Activated CD8-positive, alpha-beta T cell treated with anti-CD3 and anti-CD28 coated beads, Interleukin-2, amount 10 ng/mL, durations not matched to agents 7 days and 5 days (primary cell): ENCODE measurements around the gene COX6B1. TPM values are rescaled to one million over a fixed set of nuclear protein-coding genes. Genes with fewer than 3 reads are reported as not detected.

Experiments used
- ATAC-seq: fragments of 150-1000 bp; cut with Tn5 transposase; one replicate; pipeline ENCODE4 v1.10.0; 2021; ENCODE audit warnings: moderate library complexity
- CTCF ChIA-PET: fragments of 350-600 bp; sonication (Branson Sonifier 250); formaldehyde crosslinking; loops from one replicate; lab custom pipeline; 2021; ENCODE audit warnings: antibody characterized with exemption; lab: Charles Lee
- POLR2A ChIA-PET: fragments of 350-600 bp; sonication (Branson Sonifier 250); formaldehyde crosslinking; loops from one replicate; lab custom pipeline; 2021; ENCODE audit warnings: antibody characterized with exemption; lab: Charles Lee
- DNase-seq: peaks from one replicate; pipeline ENCODE4 v3.0.0-alpha.2; 2020
- H3K27ac Mint-ChIP-seq: one replicate; pipeline ENCODE4 v1.8.0; 2021; ENCODE audit warnings: mild to moderate bottlenecking, mixed read lengths
- H3K27me3 Mint-ChIP-seq: one replicate; pipeline ENCODE4 v1.8.0; 2021; ENCODE audit warnings: low read depth, mixed read lengths
- H3K36me3 Mint-ChIP-seq: one replicate; pipeline ENCODE4 v1.8.0; 2021; ENCODE audit warnings: low read depth, mixed read lengths
- H3K4me1 Mint-ChIP-seq: one replicate; pipeline ENCODE4 v1.8.0; 2021; ENCODE audit warnings: low read depth, mixed read lengths
- H3K4me3 Mint-ChIP-seq: one replicate; pipeline ENCODE4 v1.8.0; 2021; ENCODE audit warnings: mild to moderate bottlenecking, mixed read lengths
- H3K9me3 Mint-ChIP-seq: one replicate; pipeline ENCODE4 v1.8.0; 2022; ENCODE audit warnings: mixed read lengths; ENCODE audit not compliant: insufficient read depth
- total RNA-seq, 2 experiments: library from RNA; stranded (reverse); gene quantifications; one replicate each; pipeline ENCODE4 v1.2.3, GENCODE V29; 2021

Gene COX6B1
- total RNA-seq, 2 experiments from 2014 or later, result 471 to 518 TPM

DNA sequence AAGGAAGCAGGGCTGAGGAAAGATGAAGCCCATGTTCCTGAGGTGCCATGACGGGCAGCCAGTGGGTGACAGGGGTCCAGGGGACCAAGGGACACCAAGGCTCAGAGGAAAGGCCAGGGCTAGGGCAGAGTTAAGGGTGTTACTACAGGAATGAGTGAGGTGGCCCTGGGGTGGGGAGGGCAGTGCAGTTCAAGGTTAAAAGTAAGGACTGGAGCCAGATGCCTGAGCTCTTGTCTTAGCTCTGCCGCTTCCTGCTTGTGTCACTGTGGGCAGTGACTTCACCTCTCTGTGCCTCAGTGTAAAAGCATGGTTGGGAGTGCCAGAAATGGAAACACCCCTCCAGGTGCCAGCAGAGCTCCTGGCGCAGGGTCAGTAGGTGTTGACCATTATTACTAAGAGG is 11.5 kb upstream of the COX6B1 start:
- Mint-ChIP-seq H3K4me1 (peaks cover 8% of the 10 kb centered on the region), H3K36me3 (peaks cover 43% of the 10 kb centered on the region), H3K9me3 (no peaks in the 10 kb centered on the region), H3K27me3 (no peaks in the 10 kb centered on the region), H3K4me3 (no peak overlapping the region), H3K27ac (no peak overlapping the region)
- DNase-seq (no peak), ATAC-seq (no peak)
- ChIA-PET CTCF (no interaction called here), POLR2A (no interaction called here)

GRCh38 chr19:35637165-35637564 is 11.0 kb upstream of the COX6B1 start:
- CTCF ChIA-PET, result no interaction called here
- Mint-ChIP-seq H3K27me3 (no peaks in the 10 kb centered on the region), H3K4me1 (peaks cover 13% of the 10 kb centered on the region)

DNA sequence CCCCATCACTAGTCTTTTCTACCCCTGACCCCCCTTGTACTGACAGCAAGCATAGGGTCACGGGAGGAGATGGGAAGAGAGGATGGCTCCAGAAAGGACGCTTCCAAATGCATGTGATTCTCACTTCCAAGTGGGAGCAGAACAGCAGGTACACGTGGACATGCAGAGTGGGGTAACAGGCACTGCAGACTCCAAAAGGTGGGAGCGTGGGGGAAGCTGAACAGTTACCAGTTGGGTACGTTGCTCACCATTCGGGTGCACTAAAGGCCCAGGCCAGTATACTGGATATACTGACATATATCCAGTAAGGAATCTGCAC is 8.8 kb upstream of the COX6B1 start:
- ATAC-seq, result no peak
- no peak overlapping the region for H3K27ac Mint-ChIP-seq
- POLR2A ChIA-PET, result interaction anchor here (1.0 kb wide), 1 partner anchor 9 kb away, joined by 3 read pairs; the partner anchor contains the start of gene COX6B1

More at GRCh38 chr19:35637165-35637564, 11.0 kb upstream of the COX6B1 start:
- no peak for ATAC-seq
- H3K36me3 Mint-ChIP-seq, result peaks cover 38% of the 10 kb centered on the region
- no peaks in the 10 kb centered on the region for H3K9me3 Mint-ChIP-seq
- POLR2A ChIA-PET, result interaction anchor here (1.2 kb wide), 1 partner anchor 24 kb away, joined by 5 read pairs; no protein-coding TSS in a partner anchor
- no peak overlapping the region for H3K4me3 Mint-ChIP-seq
- DNase-seq, result no peak
- no peak overlapping the region for H3K27ac Mint-ChIP-seq

GRCh38 chr19:35639863-35640262 is 8.3 kb upstream of the COX6B1 start:
- H3K27ac Mint-ChIP-seq, result peak overlapping the region; percentile 12
- peaks cover 20% of the 10 kb centered on the region for H3K36me3 Mint-ChIP-seq
- POLR2A ChIA-PET, result interaction anchor here (1.0 kb wide), 1 partner anchor 8 kb away, joined by 3 read pairs; the partner anchor contains the start of gene COX6B1
- DNase-seq (no peak), ATAC-seq (no peak)
- no peaks in the 10 kb centered on the region for H3K9me3 Mint-ChIP-seq
- no peaks in the 10 kb centered on the region for H3K27me3 Mint-ChIP-seq
- CTCF ChIA-PET, result no interaction called here
- peaks cover 28% of the 10 kb centered on the region for H3K4me1 Mint-ChIP-seq
- H3K4me3 Mint-ChIP-seq, result no peak overlapping the region

More for the DNA sequence above, 8.8 kb upstream of the COX6B1 start:
- DNase-seq, result no peak
- no peak overlapping the region for H3K4me3 Mint-ChIP-seq
- CTCF ChIA-PET, result no interaction called here
- H3K27me3 Mint-ChIP-seq, result no peaks in the 10 kb centered on the region
- peaks cover 23% of the 10 kb centered on the region for H3K36me3 Mint-ChIP-seq
- peaks cover 23% of the 10 kb centered on the region for H3K4me1 Mint-ChIP-seq
- H3K9me3 Mint-ChIP-seq, result no peaks in the 10 kb centered on the region

DNA sequence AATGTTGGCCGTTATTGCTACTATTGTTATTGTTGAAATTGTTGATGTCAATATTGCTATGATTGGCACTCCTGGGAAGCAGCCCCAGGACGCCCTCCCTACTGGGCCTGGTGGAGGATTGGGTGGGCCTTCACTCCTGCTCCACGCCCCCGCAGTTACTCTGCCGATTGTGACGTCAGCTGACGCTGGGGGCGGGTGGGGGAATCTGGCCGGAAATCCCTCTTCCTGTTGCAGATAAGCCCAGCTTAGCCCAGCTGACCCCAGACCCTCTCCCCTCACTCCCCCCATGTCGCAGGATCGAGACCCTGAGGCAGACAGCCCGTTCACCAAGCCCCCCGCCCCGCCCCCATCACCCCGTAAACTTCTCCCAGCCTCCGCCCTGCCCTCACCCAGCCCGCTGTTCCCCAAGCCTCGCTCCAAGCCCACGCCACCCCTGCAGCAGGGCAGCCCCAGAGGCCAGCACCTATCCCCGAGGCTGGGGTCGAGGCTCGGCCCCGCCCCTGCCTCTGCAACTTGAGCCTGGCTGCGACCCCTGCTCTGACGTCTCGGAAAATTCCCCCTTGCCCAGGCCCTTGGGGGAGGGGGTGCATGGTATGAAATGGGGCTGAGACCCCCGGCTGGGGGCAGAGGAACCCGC is 6.5 kb upstream of the COX6B1 start, which contains the start of gene ETV2:
TSS of gene ETV2 (plus strand) at position 231 of the 637 bp plus-strand sequence. CDS start 716 bp downstream, outside the sequence.
- no peak for ATAC-seq
- POLR2A ChIA-PET, result interaction anchor here (0.9 kb wide), 1 partner anchor 115 kb away, joined by 3 read pairs; the partner anchor contains the start of gene HSPB6
- H3K4me1 Mint-ChIP-seq, result peaks cover 40% of the 10 kb centered on the region
- peak; percentile 77 for DNase-seq
- peak within 1 kb of the TSS; percentile 78 for H3K4me3 Mint-ChIP-seq
- H3K9me3 Mint-ChIP-seq, result no peaks in the 10 kb centered on the region
- CTCF ChIA-PET, result interaction anchor here (3.2 kb wide), 1 partner anchor 10 kb away, joined by 10 read pairs; no protein-coding TSS in a partner anchor
- no peaks in the 10 kb centered on the region for H3K27me3 Mint-ChIP-seq
- peak within 1 kb of the TSS; percentile 90 for H3K27ac Mint-ChIP-seq
- peaks cover 11% of the 10 kb centered on the region for H3K36me3 Mint-ChIP-seq

- ATAC-seq (no peak), DNase-seq (no peak)
- POLR2A ChIA-PET, result interaction anchor here (0.7 to 1.8 kb wide), 4 partner anchors 10 to 561 kb away, joined by 3 to 10 read pairs (median 5); partner anchors contain the start of genes HAUS5 and HSPB6
- CTCF ChIA-PET, result interaction anchor here (3.2 kb wide), 1 partner anchor 11 kb away, joined by 10 read pairs; no protein-coding TSS in a partner anchor
- Mint-ChIP-seq H3K4me1 (peaks cover 42% of the 10 kb centered on the region), H3K36me3 (peaks cover 4% of the 10 kb centered on the region), H3K27ac (peak overlapping the region; percentile 90), H3K27me3 (no peaks in the 10 kb centered on the region), H3K9me3 (no peaks in the 10 kb centered on the region), H3K4me3 (peak overlapping the region; percentile 78)
Observed at GRCh38 chr19:35642312-35642711, 5.8 kb upstream of the COX6B1 start.

DNA sequence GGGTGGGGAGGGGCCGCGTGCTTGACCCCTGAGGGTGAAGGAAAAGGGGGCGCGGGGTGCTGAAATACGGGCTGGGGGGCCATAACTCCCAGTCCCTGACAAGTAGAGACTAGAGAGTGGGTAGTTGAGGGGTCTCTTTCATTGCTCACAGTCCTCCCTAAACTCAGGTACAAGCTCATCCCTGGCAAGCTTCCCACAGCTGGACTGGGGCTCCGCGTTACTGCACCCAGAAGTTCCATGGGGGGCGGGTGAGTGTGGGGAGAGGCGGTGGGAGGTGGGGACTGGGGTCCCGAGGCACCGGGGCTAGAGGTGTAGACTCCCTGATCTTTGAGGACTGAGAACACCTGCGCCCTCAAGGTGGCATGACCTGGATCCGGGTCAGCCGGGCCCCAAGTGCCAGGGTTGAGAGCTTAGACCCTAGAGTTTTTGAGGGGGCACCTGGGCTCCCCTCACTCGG is 5.3 kb upstream of the COX6B1 start:
- ChIA-PET CTCF (interaction anchor here (0.6 to 3.2 kb wide), 2 partner anchors 12 to 411 kb away, joined by 3 to 10 read pairs; partner anchors contain the start of gene THAP8), POLR2A (interaction anchor here (0.7 to 1.8 kb wide), 5 partner anchors 11 to 562 kb away, joined by 3 to 10 read pairs (median 5); partner anchors contain the start of genes HAUS5 and HSPB6)
- Mint-ChIP-seq H3K4me3 (peak overlapping the region; percentile 78), H3K4me1 (peaks cover 44% of the 10 kb centered on the region), H3K27ac (peak overlapping the region; percentile 90), H3K9me3 (no peaks in the 10 kb centered on the region), H3K27me3 (no peaks in the 10 kb centered on the region), H3K36me3 (peaks cover 4% of the 10 kb centered on the region)
- ATAC-seq, result no peak
- DNase-seq, result peak; percentile 27

GRCh38 chr19:35643255-35644205 is 4.6 kb upstream of the COX6B1 start:
- Mint-ChIP-seq H3K27ac (peak overlapping the region; percentile 90), H3K4me3 (peak overlapping the region; percentile 78), H3K9me3 (no peaks in the 10 kb centered on the region), H3K36me3 (peaks cover 3% of the 10 kb centered on the region), H3K27me3 (no peaks in the 10 kb centered on the region), H3K4me1 (peaks cover 44% of the 10 kb centered on the region)
- ATAC-seq (peak; percentile 48), DNase-seq (peak; percentile 88)
- CTCF ChIA-PET, result interaction anchor here (0.6 to 3.2 kb wide), 5 partner anchors 12 to 485 kb away, joined by 3 to 10 read pairs (median 4); partner anchors contain the start of gene THAP8
- POLR2A ChIA-PET, result interaction anchor here (0.7 to 1.8 kb wide), 6 partner anchors 11 to 562 kb away, joined by 3 to 10 read pairs (median 4); partner anchors contain the start of gene HAUS5

DNA sequence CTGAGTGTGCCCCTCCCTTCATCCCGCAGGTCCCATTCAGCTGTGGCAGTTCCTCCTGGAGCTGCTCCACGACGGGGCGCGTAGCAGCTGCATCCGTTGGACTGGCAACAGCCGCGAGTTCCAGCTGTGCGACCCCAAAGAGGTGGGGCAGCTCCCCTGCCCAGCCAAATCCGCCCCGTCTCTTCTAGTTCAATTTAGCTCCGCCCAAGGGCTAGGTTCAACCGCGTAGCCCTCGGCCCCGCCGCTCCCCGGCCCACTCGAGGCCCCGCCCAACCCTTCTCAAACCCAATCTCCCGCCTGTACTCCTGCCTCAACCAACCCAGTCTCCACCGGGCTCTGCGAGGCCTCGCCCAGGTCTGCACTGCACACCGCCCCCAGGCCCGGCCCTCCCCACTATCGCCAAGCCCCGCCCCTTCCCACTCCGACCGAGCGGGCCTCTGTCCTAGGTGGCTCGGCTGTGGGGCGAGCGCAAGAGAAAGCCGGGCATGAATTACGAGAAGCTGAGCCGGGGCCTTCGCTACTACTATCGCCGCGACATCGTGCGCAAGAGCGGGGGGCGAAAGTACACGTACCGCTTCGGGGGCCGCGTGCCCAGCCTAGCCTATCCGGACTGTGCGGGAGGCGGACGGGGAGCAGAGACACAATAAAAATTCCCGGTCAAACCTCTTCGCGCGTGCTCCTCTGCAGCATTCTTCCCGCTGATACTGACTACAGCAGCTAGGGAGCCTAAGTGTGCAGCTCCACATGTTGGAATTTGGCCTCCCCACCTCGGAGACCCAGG is 3.7 kb upstream of the COX6B1 start:
- ChIA-PET POLR2A (interaction anchor here (0.6 to 1.8 kb wide), 6 partner anchors 12 to 251 kb away, joined by 3 to 7 read pairs (median 5); partner anchors contain the start of gene HAUS5), CTCF (interaction anchor here (1.0 to 3.2 kb wide), 6 partner anchors 13 to 484 kb away, joined by 3 to 10 read pairs (median 4); no protein-coding TSS in a partner anchor)
- Mint-ChIP-seq H3K4me1 (peaks cover 50% of the 10 kb centered on the region), H3K4me3 (peak overlapping the region; percentile 78), H3K27ac (peak overlapping the region; percentile 90), H3K27me3 (no peaks in the 10 kb centered on the region), H3K36me3 (peaks cover 9% of the 10 kb centered on the region), H3K9me3 (no peaks in the 10 kb centered on the region)
- ATAC-seq (peak; percentile 86), DNase-seq (peak; percentile 99)

DNA sequence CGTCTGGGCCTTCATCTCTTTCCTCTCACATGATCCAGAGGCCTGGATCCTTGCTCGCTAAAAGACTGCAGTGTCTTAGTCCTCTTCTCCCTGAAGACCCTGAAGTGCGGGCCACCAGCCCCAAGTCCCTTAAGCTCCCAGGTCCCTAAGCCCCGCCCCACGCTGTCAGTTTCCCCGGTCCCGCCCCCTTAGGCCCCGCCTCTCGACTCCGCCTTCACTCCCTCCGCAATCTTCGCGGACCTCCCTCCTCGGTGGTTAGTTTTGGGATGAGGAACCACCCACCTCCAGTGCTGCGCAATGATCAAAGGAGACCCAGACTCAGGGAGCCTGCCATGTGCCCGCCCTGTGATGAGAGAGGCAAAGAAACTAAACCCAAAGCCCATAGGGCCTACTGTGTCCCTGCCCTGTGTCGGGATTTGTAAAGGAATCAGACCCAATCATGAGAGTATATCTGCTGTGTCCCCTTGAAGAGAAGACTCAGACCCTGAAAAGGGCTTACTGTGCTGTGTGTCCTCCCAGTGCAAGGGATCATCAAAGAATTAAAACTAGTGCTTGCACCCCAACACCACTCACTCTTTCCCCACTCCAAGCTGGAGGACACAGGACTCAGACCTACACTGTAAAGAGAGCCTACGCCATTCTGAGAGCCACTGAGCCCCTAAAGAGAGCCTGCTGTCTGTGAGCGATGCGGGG is 3.0 kb upstream of the COX6B1 start:
- CTCF ChIA-PET, result interaction anchor here (1.0 to 1.1 kb wide), 3 partner anchors 13 to 483 kb away, joined by 3 to 4 read pairs (median 4); no protein-coding TSS in a partner anchor
- Mint-ChIP-seq H3K4me3 (peak overlapping the region; percentile 78), H3K27me3 (no peaks in the 10 kb centered on the region), H3K36me3 (peaks cover 9% of the 10 kb centered on the region), H3K4me1 (peaks cover 56% of the 10 kb centered on the region), H3K27ac (peak overlapping the region; percentile 90), H3K9me3 (no peaks in the 10 kb centered on the region)
- no peak for ATAC-seq
- DNase-seq, result peak; percentile 83
- POLR2A ChIA-PET, result interaction anchor here (0.6 to 1.3 kb wide), 2 partner anchors 32 to 250 kb away, joined by 5 to 7 read pairs; partner anchors contain the start of gene HAUS5
